GM19025 (cell line): ENCODE measurements around the gene SSR1.
"Not testable (repeated sequence)": the region's sequence is repeated elsewhere in the genome, so short reads cannot be mapped to it uniquely, and the experiment has no call there.

Source experiments
- ATAC-seq: cut with Tn5 transposase; IDR thresholded peaks from one replicate; pipeline ENCODE4 v1.9.1; 2021; ENCODE audit warnings: mild to moderate bottlenecking, low read depth, moderate library complexity; ENCODE audit not compliant: unreplicated experiment

The SSR1 gene

GRCh38 chr6:7283676-7284075 is 29.3 kb downstream of the SSR1 start:
- ATAC-seq: no peak

GRCh38 chr6:7282097-7282906 is 30.7 kb downstream of the SSR1 start:
- ATAC-seq: no peak

GRCh38 chr6:7276199-7276524 is 36.8 kb downstream of the SSR1 start:
- no peak for ATAC-seq

- ATAC-seq: not testable (repeated sequence)
Observed at GRCh38 chr6:7274525-7274924, 38.5 kb downstream of the SSR1 start.

- no peak for ATAC-seq
Observed at GRCh38 chr6:7273709-7274108, 39.3 kb downstream of the SSR1 start.

- ATAC-seq: no peak
Observed at GRCh38 chr6:7271205-7271534, 41.8 kb downstream of the SSR1 start.

GRCh38 chr6:7270320-7271204 is 42.4 kb downstream of the SSR1 start:
- no peak for ATAC-seq

- no peak for ATAC-seq
Observed at GRCh38 chr6:7269816-7270215, 43.2 kb downstream of the SSR1 start.

GRCh38 chr6:7268816-7269555 is 44.0 kb downstream of the SSR1 start:
- ATAC-seq: no peak

GRCh38 chr6:7268362-7268761 is 44.6 kb downstream of the SSR1 start:
- no peak for ATAC-seq

GRCh38 chr6:7267466-7268091 is 45.4 kb downstream of the SSR1 start:
- ATAC-seq: no peak

GRCh38 chr6:7267071-7267465 is 45.9 kb downstream of the SSR1 start:
- no peak for ATAC-seq

GRCh38 chr6:7265385-7265726 is 47.6 kb downstream of the SSR1 start:
- ATAC-seq: not testable (repeated sequence)

- ATAC-seq: no peak
Observed at GRCh38 chr6:7264686-7265384, 48.2 kb downstream of the SSR1 start.

GRCh38 chr6:7264041-7264440 is 49.0 kb downstream of the SSR1 start:
- ATAC-seq: no peak

- not testable (repeated sequence) for ATAC-seq
Observed at GRCh38 chr6:7263519-7263805, 49.5 kb downstream of the SSR1 start.

GRCh38 chr6:7262746-7263518 is 50.1 kb downstream of the SSR1 start:
- ATAC-seq: no peak

- ATAC-seq: no peak
Observed at GRCh38 chr6:7261852-7262461, 51.0 kb downstream of the SSR1 start.
